Loucy (cell line): ENCODE results near the gene APOBEC3B.

Experiments
- H2AFZ ChIP-seq: fragments of 200-600 bp; sonication (generic); 2 replicates; pipeline ENCODE4 v1.6.0; 2016; ENCODE audit warnings: antibody characterized with exemption, mild to moderate bottlenecking, low read length, moderate library complexity
- H3F3A ChIP-seq: fragments of 200-600 bp; 2 replicates; pipeline ENCODE4 v1.6.0; 2016; ENCODE audit warnings: antibody characterized with exemption, low read depth, mild to moderate bottlenecking
- H3K27me3 ChIP-seq: fragments of 200-600 bp; sonication (generic); 2 replicates; pipeline ENCODE4 v1.6.1; 2014; ENCODE audit warnings: low read length, mild to moderate bottlenecking; ENCODE audit not compliant: insufficient read depth, poor library complexity, severe bottlenecking
- H3K36me3 ChIP-seq: fragments of 200-600 bp; sonication (generic); 2 replicates; pipeline ENCODE4 v1.6.1; 2016; ENCODE audit warnings: low read length; ENCODE audit not compliant: insufficient read depth
- H3K4me1 ChIP-seq: fragments of 200-600 bp; sonication (generic); 2 replicates; pipeline ENCODE4 v1.5.1; 2014; ENCODE audit warnings: low read length, mild to moderate bottlenecking; ENCODE audit not compliant: insufficient read depth, poor library complexity, severe bottlenecking
- H3K4me2 ChIP-seq: fragments of 200-600 bp; sonication (generic); 2 replicates; pipeline ENCODE4 v1.6.0; 2014; ENCODE audit warnings: antibody characterized with exemption, low read length, low read depth, mild to moderate bottlenecking; ENCODE audit not compliant: poor library complexity, severe bottlenecking
- H3K4me3 ChIP-seq: fragments of 200-600 bp; sonication (generic); 2 replicates; pipeline ENCODE4 v1.5.1; 2014; ENCODE audit warnings: low read length, mild to moderate bottlenecking, mixed read lengths; ENCODE audit not compliant: poor library complexity, severe bottlenecking
- H3K79me2 ChIP-seq: fragments of 200-600 bp; sonication (generic); 2 replicates; pipeline ENCODE4 v1.6.1; 2014; ENCODE audit warnings: low read length; ENCODE audit not compliant: insufficient read depth
- H3K9ac ChIP-seq: fragments of 200-600 bp; sonication (generic); 2 replicates; pipeline ENCODE4 v1.6.0; 2014; ENCODE audit warnings: mild to moderate bottlenecking, low read depth, low read length, moderate library complexity; ENCODE audit not compliant: poor library complexity, severe bottlenecking
- H3K9me2 ChIP-seq: fragments of 200-600 bp; sonication (generic); replicated peaks from 2 replicates; pipeline ENCODE4 v1.6.1; 2016; ENCODE audit warnings: low read depth, low read length, mixed read lengths
- H3K9me3 ChIP-seq: fragments of 200-600 bp; sonication (generic); 2 replicates; pipeline ENCODE4 v1.6.1; 2014; ENCODE audit warnings: mild to moderate bottlenecking, antibody characterized with exemption, low read length, low read depth; ENCODE audit not compliant: insufficient read depth
- H4K20me1 ChIP-seq: fragments of 200-600 bp; sonication (generic); 2 replicates; pipeline ENCODE4 v1.6.0; 2014; ENCODE audit warnings: antibody characterized with exemption, low read length, mild to moderate bottlenecking; ENCODE audit not compliant: insufficient read depth, poor library complexity, severe bottlenecking
- EZH2phosphoT487 ChIP-seq: fragments of 200-600 bp; IDR thresholded peaks from 2 replicates; pipeline ENCODE4 v1.6.1; 2018; ENCODE audit warnings: antibody characterized with exemption, mild to moderate bottlenecking, moderate library complexity, borderline replicate concordance
- TF ChIP-seq, protein P1 (sequence below): fragments of 200-600 bp; sonication (generic); conservative IDR thresholded peaks from 2 replicates; pipeline ENCODE4 v1.5.1; 2014; ENCODE audit warnings: mild to moderate bottlenecking, antibody characterized with exemption, low read length

Gene APOBEC3B

DNA sequence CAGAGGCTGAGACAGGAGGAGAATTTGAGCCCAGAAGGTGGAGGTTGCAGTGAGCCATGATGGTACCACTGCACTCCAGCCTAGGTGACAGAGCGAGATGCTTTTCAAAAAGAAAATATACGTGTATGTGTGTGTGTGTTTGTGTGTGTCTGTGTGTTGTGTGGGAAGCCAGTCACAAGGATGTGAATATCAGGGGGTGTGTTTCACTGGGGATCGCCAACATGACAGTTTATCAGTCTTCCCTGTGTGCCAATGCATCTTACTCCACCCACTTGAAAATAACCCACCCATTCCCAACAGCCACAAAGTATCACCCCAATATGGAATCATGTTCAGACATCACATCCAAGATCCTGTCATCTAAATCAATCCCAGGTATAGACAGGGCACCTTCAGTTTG, 10.4 kb upstream of the APOBEC3B start:
- TF ChIP-seq, protein P1, sequence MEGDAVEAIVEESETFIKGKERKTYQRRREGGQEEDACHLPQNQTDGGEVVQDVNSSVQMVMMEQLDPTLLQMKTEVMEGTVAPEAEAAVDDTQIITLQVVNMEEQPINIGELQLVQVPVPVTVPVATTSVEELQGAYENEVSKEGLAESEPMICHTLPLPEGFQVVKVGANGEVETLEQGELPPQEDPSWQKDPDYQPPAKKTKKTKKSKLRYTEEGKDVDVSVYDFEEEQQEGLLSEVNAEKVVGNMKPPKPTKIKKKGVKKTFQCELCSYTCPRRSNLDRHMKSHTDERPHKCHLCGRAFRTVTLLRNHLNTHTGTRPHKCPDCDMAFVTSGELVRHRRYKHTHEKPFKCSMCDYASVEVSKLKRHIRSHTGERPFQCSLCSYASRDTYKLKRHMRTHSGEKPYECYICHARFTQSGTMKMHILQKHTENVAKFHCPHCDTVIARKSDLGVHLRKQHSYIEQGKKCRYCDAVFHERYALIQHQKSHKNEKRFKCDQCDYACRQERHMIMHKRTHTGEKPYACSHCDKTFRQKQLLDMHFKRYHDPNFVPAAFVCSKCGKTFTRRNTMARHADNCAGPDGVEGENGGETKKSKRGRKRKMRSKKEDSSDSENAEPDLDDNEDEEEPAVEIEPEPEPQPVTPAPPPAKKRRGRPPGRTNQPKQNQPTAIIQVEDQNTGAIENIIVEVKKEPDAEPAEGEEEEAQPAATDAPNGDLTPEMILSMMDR, result no peak
- no peak for TF ChIP-seq EZH2phosphoT487
- Histone ChIP-seq H3K9me3 (no peaks in the 10 kb centered on the region), H4K20me1 (no peaks in the 10 kb centered on the region), H3K9ac (no peak overlapping the region), H3K4me3 (no peak overlapping the region), H3K27me3 (no peaks in the 10 kb centered on the region), H2AFZ (no peak overlapping the region), H3K4me2 (no peak overlapping the region), H3K9me2 (no peaks in the 10 kb centered on the region), H3K4me1 (no peaks in the 10 kb centered on the region), H3K79me2 (no peaks in the 10 kb centered on the region), H3K36me3 (no peaks in the 10 kb centered on the region), H3F3A (no peaks in the 10 kb centered on the region)

DNA sequence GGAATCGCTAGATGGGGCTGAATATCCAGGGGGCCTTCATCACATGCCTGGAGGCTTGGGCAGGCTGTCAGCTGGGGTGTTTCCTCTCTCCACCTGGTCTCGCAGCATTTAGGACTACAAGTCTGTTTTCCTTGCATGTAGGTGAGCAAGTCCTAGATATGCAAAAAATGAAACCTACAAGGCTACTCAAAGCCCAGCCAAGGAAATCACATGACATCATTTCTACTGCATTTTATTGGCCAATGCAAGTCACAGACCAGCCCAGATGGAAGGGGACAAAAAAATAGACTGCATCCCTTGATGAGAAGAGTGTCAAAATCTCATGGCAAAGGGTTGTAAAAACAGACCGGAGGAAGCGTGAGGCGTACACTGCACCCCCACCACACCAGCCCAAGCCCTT, 9.6 kb upstream of the APOBEC3B start:
- no peak for TF ChIP-seq EZH2phosphoT487
- TF ChIP-seq, protein P1, result no peak

DNA sequence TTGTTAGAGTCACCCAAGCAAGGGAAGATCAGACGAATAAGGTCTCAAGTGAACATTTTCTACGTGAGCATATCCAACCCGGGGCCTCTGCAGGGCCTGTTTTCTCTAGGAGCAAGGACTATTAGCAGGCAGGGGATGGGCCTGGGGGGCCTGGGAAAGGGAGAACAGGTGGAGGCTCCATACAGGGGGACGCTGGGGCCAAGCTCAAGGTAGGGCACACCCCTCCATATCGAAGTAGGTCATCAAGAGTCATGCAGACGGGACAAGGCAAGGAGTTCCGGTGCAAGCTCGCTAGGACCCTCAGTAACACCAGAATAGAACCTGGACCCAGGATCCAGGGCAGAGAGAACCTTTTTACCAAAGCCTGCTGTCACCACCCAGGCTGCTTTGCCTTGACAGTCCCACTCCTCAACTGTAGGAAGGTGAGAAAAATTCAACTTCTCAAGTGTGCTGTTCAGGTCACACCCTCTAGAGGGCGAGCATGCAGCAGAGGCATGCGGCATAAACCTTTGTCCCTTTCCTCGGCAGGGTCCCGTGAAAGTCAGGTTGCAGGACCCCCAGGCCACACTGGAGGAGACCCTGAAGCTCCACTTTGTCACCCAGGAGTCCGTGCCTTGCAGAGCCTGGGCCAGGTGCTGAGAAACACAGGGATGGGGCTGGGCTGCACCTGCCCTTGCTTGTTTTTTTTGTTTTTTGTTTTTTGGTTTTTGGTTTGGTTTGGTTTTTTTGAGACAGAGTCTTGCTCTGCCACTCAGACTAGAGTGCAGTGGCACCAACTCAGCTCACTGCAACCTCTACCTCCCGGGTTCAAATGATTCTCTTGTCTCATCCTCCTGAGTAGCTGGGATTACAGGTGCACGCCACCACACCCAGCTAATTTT, 8.6 kb upstream of the APOBEC3B start:
- Histone ChIP-seq H2AFZ (peak overlapping the region; percentile 98), H3K79me2 (no peaks in the 10 kb centered on the region), H3K9me3 (no peaks in the 10 kb centered on the region), H4K20me1 (no peaks in the 10 kb centered on the region), H3K9me2 (no peaks in the 10 kb centered on the region), H3F3A (no peaks in the 10 kb centered on the region), H3K9ac (peak overlapping the region; percentile 29), H3K4me3 (no peak overlapping the region), H3K27me3 (no peaks in the 10 kb centered on the region), H3K4me2 (peak overlapping the region; percentile 51), H3K4me1 (no peaks in the 10 kb centered on the region), H3K36me3 (no peaks in the 10 kb centered on the region)
- TF ChIP-seq, protein P1, result peak; percentile 92
- no peak for TF ChIP-seq EZH2phosphoT487

More for the DNA sequence above, 9.6 kb upstream of the APOBEC3B start:
- Histone ChIP-seq H3K9ac (no peak overlapping the region), H3K9me3 (no peaks in the 10 kb centered on the region), H3K4me2 (no peak overlapping the region), H3K4me3 (no peak overlapping the region), H3F3A (no peaks in the 10 kb centered on the region), H3K79me2 (no peaks in the 10 kb centered on the region), H2AFZ (no peak overlapping the region), H3K4me1 (no peaks in the 10 kb centered on the region), H3K36me3 (no peaks in the 10 kb centered on the region), H3K9me2 (no peaks in the 10 kb centered on the region), H4K20me1 (no peaks in the 10 kb centered on the region), H3K27me3 (no peaks in the 10 kb centered on the region)
